HG02759 (cell line): ENCODE results near the gene DOP1B.
A peak's percentile ranks its signal among the peaks of the same experiment; 100 is the strongest.
"Not testable (repeated sequence)": the region's sequence is repeated elsewhere in the genome, so short reads cannot be mapped to it uniquely, and the experiment has no call there.

Source experiments
- ATAC-seq: cut with Tn5 transposase; IDR thresholded peaks from one replicate; pipeline ENCODE4 v1.9.1; 2021; ENCODE audit warnings: mild to moderate bottlenecking, moderate library complexity; ENCODE audit not compliant: unreplicated experiment

The DOP1B gene

DNA sequence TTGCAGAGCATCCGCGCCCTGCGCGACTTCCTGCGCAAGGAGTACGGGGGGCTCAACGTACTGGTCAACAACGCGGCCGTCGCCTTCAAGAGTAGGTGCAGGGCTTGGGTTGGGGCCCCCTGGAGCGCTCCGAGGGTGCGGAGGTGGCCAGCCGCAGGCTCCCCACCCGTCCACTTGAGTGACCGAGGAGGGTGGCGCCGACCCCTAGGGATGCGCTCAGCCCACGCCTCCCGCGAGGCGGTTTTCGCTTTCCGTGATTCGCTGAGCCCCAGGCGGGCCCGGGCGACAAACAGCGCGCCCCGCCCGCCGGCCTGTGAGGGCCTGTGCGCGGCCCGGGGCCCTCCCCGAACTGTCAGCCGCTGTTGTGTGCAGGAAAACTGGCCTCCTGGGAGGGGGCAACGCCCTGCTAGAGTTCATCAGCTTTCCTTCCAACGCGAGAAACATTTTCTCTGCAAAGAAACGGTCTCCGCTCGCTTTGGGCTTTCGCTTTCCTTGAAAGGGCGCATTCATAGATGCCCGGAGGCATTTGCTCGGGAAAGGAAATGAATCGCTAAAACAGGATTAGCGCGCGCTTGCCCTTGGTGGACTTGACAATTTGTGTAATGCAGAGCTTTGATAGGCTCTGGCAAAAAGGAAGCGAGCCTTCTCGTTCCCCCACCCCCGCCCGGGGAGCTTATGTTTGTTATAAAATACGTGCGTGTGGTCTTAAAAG, 21.1 kb upstream of the DOP1B start:
- ATAC-seq: peak; percentile 69

DNA sequence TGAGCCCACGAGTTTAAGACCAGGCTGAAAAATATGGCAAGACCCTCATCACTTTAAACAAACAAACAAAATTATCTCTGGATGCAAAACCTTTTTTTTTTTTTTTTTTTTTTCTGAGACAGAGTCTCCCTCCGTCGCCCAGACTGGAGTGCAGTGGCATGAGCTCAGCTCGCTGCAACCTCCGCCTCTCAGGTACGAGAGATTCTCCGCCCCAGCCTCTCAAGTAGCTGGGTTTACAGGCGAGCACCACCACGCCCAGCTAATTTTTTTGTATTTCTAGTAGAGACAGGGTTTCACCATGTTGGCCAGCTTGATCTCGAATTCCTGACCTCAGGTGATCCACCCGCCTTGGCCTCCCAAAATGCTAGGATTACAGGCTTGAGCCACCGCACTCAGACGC, 16.8 kb upstream of the DOP1B start:
- not testable (repeated sequence) for ATAC-seq

DNA sequence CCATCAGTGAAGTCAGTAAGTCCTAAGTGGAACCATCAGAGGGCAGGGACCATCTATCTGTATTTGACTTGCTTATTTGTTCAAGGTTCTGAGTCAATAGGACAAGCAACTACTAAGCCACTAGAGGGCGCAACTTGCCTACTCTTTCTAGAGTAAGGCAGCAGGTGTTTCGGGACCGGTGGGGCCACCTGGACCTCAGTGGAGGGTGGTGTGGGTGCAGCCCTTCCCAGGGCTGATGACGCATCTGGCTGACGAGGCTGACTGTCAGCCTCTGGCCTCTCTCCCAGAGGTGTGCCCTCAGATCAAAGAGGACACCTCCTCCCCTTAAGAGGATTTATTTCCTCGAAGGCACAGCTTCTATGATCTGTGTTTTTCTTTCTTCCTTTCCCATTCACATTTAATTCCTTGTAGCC, 15.1 kb upstream of the DOP1B start:
- peak; percentile 91 for ATAC-seq

DNA sequence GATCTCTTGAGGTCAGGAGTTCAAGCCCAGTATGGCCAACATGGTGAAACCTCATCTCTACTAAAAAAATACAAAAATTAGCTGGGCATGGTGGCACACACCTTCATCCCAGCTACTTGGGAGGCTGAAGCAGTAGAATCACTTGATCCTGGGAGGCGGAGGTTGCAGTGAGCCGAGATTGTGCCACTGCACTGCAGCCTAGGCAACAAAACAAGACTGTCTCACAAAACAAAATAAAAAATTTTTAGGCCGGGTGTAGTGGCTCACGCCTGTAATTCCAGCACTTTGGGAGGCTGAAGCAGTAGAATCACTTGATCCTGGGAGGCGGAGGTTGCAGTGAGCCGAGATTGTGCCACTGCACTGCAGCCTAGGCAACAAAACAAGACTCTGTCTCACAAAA, 12.4 kb upstream of the DOP1B start:
- ATAC-seq: not testable (repeated sequence)

DNA sequence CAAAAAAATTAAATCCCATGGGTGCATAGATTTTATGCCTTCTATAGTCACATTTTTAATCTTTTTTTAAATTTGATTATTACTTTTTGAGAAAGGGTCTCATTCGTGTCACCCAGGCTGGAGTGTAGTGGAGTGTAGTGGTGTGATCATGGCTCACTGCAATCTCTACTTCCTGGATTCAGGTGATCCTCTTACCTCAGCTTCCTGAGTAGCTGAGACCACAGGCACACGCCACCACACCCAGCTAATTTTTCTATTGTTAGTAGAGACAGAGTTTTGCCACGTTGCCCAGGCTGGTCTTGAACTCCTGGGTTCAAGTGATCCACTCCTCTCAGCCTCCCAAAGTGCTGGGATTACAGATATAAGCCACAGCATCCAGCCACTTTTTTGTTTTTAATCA, 11.4 kb upstream of the DOP1B start:
- ATAC-seq: no peak

DNA sequence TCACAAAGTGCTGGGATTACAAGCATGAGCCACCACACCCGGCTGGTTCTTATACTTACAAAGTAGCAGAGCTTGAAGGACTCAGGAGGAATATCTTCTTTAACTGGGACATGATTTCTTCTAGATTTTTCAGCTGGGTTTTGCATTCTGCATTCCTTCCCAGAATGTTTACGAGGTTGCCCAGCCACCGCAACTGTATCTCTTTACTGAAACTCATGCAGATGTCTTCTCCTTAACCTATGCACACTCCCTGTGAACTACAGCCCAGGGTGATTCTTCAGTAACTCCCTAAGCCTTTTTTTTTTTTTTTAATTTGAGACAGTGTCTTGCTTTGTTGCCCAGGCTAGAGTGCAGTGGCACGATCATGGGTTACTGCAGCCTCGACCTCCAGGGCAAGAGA, 8.7 kb upstream of the DOP1B start:
- ATAC-seq: no peak

DNA sequence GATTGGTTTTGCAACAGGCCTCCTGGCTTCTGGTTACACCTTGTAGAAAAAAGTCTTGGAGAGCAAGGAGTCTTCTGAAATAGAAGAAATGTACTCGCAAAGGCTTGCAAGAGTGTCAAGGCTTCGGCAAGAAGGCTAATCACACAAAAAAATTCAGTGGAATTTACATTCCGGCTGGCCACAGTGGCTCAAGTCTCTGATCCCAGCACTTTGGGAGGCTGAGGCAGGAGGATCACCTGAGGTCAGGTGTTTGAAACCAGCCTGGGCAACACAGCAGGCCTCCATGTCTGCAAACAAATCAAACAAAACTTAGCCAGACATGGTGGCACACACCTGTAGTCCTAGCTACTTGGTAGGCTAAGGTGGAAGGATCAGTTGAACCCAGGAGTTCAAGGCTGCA, 7.7 kb upstream of the DOP1B start:
- ATAC-seq: no peak

DNA sequence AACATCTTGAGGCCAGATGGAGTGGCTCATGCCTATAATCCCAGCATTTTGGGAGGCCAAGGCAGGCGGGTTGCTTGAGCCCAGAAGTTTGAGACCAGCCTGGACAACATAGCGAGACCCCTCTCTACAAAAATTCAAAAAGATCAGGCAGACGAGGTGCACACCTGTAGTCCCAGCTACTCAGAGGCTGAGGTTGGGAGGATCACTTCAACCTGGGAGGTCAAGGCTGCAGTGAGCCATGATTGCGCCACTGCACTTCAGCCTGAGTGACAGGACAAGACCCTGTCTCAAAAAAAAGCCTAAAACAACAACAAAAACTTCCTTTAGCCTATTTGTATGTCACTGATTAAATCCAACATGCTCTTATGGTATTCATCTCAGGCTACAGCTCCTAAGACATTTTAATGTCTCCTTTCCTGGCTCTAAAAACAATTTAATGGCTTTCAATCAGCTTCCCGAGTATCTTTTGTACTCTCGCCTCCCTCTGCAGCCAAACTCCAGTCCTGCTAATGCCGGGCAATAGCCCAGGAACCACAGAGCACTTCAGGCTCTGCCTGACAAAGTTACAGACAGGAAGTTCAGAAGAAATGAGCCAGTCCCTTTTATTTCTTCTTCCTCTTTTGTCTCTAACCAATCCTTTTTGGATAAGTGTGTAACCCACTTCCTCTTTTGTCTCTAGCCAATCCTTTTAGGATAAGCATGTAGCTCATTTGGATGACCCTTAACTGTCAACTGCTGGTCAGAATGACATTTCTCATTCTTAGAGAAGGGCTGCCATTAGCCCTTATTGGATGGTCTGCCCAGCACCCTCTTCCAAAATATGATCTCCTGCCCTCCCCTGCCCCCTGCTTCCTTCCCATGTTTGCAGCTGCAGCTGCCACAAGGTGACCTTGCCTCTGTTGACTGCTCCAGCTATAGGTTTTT, 6.6 kb upstream of the DOP1B start:
- ATAC-seq: peak; percentile 78

DNA sequence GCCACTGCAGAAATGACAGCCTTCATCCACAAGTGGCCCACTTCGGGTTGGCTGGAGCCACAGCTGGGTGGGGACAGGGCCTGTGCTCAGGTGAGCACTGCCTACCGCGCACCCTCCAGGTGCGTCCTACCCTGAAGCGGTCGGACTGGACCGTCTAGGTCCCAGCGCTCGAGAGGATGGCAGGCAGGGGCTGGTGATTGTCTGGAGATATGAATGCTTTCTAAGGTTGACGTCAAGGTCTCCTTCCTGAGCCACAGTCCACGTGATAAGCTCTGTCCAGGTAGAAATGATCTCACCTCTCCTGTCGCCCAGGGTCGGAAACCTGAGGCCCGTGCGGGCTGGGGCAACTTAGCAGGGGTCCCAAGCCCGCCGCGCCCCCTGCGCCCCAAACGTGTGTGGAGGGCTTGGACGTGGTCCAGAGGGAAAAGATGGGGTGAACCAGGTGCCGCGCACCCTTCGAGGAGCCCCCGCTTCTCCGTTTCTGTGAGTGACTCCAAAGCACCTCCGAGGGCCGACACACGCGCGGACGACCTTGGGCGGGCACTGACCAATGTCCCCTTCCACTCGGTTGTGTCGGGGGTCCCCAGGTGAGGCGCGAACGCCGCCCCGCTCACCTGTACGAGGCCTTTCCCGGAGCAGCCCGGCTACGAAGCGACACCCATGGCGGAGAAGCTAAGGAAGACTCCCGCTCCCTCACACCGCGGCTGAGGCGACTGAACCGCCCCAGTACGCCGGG, 853 bp upstream of the DOP1B start:
- no peak for ATAC-seq

DNA sequence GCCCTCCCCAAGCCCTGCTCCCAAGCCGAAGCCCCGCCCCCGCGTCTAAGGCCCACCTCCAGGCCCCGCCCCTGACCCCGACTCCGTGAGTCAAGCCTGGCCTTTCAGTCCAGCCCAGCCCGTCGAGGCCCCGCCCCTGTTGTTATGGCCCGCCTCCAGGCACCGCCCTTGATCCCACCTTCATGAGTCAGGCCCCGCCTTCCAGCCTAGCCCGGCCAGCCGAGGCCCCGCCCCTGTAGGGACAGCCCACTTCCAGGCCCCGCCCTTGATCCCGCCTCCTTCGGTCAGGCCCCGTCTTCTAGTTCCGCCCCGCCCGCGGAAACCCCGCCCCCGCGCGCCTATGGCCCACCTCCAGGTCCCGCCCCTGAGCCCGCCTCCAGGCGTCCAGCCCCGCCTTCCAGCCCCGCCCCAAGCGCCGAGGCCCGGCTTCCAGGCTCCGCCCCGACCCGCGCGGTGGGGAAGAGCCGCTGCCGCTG, 247 bp upstream of the DOP1B start:
- ATAC-seq: peak; percentile 90

DNA sequence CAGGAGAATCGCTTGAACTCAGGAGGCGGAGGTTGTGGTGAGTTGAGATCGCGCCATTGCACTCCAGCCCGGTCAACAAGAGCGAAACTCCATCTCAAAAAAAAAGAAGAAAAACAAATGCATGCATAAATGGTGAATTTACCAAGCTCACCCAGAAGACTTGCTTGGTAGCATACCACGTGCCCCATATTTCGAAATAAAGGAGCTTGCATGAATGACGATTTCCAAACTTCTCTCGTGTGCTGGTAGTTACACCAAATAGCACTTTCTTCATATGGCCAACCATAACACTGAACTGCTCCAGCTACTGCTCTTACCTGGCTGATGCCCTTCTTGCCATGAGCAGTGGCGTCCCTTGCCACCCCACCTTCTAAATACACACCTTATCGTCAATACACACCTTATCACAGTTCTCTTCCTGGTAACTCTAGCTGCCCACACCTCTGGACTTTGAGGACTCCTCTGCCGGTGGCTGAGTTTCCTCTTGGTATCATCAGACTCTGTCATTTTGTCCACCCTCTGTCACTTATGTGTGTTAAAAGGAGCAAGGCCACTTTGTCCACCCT, 2.8 kb downstream of the DOP1B start:
- ATAC-seq: no peak

DNA sequence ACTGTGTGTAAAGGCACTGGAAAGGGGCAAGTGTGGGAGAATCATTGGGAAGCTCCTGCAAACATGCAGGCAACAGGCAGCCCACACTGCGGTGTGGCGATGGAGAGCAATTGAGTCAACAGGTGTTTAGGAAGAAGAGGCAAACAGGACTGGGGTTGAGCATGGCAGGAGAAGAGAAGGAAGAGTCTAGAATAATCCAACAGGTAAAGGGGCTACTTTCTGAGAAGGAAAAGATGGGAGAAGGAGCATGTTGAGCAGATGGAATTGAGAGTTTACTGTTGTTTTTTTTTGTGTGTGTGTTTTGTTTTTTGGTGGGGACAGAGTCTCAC, 4.2 kb downstream of the DOP1B start:
- ATAC-seq: no peak

DNA sequence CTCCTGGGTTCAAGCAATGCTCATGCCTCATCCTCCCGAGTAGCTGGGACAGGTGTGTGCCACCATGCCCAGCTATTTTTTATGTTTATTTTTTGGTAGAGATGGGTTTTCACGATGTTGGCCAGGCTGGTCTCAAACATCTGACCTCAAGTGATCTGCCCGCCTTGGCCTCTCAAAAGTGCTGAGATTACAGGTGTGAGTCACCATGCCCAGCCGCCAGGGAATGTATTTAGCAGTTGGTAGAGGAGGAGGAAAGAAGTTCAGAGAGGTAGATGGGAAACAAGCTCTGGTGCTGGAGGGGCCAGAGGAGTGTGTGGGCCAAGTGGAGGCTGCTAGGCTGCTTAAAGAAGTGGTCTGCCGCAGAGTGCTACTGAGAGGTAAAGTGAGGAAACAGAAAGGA, 6.0 kb downstream of the DOP1B start:
- ATAC-seq: no peak

DNA sequence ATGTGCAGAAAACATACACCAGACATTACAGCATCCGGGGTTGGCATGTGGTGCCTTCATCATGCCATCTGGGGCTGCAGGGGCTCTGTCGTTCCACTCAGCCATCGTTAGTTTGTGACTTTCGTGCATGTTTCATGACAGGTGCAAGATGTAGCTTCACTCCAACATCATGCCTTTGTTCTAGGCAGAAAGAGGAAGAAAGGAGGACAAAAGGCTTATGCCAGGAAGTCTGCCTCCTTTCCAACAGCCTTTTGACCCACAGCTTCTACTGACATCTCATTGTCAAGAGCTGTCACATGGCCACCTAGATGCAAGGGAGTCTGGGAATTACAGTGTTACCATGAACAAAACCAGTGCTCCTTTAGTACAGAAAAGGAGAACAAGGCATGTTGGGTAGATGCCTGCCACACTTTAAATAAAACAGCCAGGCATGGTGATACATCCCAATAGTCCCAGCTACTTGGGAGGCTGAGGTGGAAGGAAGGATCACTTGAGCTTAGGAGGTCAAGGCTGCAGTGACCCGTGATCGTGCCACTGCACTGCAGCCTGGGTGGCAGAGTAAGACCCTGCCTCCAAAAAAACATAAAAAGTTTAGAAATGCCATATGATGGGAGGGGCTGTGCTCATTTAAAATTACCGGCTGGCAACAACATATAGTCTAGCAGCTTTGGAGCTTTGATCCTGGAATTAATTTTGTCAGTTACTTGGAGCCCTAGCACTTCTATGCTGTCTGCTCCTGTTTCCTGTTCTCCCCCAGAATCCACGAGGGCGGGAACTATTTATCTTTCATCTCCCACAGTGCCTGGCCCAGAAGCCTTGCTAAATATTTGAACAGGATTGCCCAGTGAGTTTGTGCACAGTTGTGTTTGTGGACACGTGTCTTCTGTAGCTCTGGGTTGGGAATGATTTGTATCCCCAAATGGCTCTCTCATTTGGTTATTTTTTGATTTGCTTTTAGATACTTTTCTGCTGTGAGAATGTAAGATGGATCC, 7.4 kb downstream of the DOP1B start:
- no peak for ATAC-seq

DNA sequence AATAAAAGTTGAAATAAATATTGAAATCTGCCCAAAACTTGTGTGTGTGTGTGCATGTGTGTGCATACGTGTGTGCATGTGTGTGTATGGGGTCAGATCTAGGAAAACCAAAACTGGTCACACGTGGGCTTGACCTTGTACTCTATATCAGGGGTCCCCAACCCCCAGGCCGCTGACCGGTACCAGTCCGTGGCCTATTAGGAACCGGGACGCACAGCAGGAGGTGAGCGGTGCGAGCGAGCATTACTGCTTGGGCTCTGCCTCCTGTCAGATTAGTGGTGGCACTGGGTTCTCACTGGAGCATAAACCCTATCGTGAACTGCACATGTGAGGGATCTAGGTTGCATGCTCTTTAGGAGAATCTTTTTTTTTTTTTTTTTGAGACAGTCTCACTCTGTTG, 8.7 kb downstream of the DOP1B start:
- no peak for ATAC-seq

DNA sequence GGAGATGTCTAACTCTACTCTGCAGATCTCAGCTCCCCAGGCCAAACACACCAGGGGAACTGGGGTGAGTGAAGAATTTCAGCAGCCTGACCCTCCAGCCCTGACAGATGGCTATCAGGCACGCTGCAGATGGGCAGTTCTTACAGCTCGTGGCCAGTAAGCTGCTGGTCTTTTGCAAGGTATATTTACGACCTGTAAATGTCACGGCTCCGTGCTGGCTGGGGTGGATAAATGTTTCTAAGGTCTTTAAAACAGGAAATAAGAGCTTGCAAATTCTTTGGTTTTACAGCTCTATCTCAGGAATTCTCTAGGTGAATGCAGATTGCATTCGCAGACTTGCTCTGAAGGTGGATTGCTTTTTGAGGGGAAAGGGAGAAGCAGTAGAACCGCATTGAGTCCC, 10.1 kb downstream of the DOP1B start:
- ATAC-seq: no peak

DNA sequence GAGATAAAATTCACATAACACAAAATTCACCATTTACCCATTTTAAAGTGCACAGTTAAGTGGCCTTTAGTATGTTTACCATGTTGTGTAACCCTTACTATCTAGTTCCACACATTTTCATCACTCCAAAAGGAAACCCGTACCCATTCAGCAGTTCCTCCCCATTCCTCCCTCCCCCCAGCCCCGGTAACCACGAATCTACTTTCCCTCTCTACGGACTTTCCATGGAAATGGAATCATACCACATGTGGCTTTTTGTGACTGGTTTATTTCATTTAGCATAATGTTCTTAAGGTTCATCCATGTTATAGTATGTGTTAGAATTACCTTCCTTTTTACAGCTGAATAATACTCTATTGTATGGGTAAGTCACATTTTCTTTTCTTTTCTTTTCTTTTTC, 10.9 kb downstream of the DOP1B start:
- no peak for ATAC-seq

DNA sequence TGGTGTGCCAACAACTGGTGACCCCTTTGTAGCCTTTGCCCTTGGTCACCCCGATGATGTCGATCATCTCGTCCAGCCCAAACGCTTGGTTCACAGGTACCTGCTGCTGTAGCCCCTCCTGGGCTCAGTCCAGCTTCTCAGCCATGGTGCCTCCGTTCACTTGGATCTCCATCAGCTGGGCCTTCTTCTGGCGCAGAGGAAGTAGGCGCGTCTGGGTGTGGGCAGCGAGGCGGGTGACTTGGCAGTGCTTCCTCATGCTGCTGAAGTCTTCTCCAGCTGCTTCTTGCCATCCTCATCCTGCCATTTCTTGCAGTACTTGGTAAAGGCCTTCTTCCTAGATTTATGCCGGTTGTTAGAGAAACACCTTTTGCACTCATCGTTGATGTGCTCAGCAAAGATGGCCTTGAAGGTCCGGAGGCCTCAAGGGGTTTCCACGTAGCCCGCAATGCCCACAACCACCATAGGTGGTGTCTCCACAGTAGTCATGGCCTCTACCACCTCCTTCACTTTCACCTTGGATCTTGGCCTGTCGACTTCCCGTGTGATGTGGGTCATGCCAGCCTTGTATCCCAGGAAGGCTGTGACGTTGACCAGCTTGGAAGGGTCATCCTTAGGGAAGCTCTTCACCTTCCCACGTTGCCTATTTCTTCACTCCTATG, 13.0 kb downstream of the DOP1B start:
- ATAC-seq: no peak

DNA sequence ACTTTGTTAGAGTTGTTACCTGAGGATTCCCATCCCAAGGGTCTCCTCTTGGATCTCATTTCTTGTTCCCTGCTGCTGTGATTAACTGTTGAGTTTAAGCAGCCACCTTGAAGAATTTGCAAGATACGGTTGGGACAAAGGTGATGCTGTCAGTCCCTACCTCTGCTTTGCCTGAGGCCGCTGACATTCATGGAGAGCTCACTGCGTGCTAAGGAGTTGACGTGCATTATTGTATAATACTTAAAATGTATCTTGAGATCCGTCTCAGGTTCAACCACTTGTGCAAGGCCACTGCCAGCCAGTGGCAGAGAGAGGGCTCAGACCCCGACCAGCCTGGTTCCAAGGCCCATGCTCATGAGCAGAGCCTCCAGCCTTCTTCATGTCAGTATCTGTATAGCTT, 14.2 kb downstream of the DOP1B start:
- no peak for ATAC-seq

DNA sequence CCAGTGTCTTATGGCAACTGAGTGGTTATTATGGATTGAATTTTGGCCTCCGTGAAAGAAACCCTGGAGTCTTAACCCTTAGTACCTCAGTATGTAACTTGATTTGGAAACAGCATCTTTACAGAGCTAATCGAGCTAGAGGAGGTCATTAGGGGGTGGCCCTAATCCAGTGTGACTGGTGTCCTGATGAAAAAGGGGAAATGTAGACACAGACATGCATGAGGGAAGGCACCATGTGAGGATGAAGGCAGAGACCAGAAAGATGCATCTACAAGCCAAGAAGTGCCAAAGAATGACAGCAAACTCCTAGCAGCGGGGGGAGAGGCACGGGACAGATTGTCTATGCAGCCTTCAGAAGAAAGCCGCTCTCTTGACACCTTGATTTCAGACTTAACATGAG, 14.7 kb downstream of the DOP1B start:
- no peak for ATAC-seq
